ENCODE data around the gene PNKP.
A peak's percentile ranks its signal among the peaks of the same experiment; 100 is the strongest.

The PNKP gene

DNA sequence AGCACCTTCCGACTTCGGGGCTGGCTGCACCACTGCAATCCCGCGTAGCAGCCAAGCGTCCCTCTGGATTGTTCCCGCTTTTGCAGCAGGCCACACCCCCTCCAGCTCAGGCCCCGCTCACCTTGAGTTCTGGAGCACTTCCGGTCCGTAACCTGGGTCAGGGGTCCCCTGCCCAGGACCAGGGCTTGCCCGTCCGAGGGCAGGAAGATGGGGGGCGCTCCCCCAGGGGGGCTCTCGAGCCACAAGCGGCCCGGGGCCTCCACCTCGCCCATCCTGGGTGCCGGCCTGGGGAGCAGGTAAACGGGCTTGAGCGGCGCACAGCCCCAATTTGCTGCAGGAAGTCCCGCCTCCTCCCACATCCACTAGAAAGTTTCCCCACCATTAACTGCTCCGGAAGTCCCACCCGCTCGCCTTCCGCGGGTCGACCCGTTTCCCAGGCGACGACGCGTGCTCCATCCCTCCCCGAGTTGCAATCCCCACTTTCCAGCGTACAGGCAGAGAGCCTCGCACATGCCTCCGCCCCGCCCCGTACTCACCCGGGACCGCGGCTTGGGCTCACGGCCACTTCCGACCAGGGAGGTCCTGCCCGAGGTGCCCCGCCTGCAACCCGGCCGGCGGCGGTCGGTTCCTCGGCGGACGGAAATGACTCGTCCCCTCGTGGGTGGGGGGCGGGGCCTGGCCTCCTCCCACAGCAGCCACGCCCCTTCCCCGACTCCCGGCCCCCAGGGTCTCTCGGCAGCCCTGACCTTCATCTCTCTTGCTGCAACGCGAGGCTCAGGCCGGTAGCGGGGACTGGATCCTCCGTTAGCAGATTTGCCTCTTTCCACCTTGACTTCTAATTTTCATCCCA, at the start of gene PNKP:
Gene PNKP, minus strand, starts transcription at position 644 of the 850 bp plus-strand sequence. Its CDS starts 372 bp downstream, at position 272.
- peak; percentile 94 for DNase-seq (ENCODE audit: low read depth)

DNA sequence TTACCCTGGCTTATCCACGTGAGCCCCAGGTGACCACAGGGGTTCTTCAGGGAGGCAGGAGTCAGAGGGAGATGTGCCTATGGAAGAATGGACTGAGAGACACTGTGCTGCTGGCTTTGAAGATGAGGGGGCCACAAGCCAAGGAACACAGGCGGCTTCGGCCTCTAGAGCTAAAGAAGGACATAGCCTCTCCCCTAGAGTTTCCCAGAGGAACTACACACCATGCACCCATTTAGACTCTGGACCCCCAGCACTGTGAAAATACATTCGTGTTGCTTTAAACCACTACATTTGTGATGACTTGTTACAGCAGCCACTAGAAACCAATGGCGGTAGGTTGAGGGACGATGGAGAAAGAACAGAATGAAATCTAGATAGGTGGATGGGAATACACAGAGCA, 47.9 kb upstream of the PNKP start:
- DNase-seq (ENCODE audit: low read depth), result no peak

DNA sequence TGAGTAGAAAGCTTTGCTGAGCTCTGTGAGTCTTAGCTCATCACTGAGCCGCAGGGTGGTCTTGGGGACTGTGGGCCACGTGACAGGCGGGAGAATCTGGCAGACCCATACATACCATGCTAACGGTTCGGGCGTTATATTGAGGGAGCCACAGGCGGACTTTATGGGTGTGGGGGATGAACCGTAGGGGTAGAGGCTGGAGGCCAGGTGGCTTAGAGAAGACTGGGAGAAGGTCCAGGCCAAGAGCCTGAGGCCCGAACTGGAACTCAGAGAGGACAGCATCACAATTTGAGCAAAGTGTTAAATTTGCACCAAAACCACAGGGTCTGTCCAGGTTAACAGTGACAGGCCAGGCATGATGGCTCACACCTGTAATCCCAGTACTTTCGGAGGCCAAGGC, 46.3 kb upstream of the PNKP start:
- no peak for DNase-seq (ENCODE audit: low read depth)

DNA sequence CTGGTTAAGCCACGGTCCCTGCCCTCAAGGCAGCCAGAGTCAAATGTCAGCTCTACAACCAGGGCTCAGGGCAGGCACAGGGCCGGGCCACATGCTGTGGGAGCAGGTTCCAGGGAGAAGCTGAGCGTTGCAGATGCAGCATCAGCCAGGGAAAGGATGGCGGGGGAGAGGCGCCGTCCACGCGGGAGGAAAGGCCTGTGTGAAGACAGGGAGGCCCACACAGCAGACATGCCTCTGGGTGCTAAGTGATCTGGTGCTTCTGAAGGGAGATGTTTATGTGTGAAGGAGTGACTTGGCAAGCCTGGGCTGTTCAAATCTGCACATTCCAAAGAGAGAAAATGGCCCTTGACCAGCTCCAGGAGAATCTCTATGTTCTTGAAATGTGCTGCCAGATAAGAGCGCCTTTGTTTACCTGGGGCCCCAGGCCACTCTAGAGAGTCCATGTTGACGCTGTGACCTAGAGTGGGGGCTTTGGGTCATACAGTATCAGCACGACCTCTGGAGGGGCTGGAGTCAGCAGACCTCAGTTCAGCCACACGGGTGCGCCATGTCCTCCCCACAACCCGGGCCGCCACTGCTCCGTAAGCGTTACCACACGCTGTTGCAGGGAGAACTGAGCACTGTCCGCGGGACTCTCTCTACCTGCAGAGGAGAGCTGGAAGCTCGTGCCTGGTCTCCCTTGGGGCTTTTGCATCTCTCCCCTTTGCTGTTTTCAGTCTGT, 45.7 kb upstream of the PNKP start:
- no peak for DNase-seq (ENCODE audit: low read depth)

DNA sequence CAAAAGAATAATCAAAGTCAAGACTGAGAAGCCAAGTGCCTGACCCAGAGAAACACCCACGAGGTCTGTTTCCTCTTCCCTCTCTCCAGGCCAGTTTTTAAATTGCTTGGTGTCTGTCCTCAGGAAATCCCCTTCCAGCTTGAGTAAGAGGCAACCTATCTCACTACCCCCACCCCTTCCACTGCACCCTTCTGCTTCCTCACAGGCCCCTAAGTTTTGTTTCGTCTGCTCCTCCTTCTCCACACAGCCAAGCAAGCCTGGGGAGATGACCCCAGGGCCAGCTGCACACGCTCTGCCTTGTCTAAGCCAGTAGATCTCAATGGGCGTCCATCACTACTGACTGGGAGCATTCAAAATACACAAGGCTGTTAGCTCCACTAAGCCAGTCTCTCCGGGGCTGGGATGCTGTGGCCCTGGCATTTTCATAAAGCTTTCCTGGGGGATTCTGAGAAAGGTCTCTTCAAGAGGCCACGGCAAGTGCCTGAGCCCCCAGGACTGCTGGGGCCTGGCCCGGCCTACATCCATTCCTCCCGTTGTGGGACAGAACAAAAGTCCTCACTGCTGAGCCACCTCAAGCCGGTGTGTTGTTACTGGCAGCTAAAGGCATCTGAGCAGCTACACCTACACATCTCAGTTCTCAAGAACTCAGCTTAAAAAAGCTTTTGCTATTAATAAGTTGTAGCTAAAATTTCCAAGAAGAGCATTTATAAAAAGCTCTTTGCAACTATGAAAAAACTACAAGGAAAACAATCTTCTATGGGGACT, 44.2 kb upstream of the PNKP start:
- DNase-seq (ENCODE audit: low read depth), result no peak

DNA sequence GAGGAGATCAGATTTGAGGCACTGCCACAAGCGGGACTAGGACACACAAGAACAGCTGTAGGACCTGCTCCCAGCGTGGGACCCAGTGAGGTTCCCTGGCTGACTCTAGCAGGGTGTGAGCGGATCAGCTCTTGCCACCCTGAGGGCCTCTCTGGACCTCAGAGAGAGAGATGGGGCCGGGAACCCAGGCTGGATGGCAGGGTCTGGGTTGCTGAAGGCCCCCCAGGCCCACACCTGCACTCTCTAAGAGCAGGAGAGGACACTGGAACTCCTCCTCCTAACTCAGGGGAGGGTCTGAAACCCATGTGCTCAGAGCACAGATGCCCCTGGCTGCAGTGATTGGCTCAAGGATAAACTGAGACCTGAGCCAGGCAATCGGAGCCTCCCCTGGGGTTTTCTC, 42.8 kb upstream of the PNKP start:
- DNase-seq (ENCODE audit: low read depth), result no peak

DNA sequence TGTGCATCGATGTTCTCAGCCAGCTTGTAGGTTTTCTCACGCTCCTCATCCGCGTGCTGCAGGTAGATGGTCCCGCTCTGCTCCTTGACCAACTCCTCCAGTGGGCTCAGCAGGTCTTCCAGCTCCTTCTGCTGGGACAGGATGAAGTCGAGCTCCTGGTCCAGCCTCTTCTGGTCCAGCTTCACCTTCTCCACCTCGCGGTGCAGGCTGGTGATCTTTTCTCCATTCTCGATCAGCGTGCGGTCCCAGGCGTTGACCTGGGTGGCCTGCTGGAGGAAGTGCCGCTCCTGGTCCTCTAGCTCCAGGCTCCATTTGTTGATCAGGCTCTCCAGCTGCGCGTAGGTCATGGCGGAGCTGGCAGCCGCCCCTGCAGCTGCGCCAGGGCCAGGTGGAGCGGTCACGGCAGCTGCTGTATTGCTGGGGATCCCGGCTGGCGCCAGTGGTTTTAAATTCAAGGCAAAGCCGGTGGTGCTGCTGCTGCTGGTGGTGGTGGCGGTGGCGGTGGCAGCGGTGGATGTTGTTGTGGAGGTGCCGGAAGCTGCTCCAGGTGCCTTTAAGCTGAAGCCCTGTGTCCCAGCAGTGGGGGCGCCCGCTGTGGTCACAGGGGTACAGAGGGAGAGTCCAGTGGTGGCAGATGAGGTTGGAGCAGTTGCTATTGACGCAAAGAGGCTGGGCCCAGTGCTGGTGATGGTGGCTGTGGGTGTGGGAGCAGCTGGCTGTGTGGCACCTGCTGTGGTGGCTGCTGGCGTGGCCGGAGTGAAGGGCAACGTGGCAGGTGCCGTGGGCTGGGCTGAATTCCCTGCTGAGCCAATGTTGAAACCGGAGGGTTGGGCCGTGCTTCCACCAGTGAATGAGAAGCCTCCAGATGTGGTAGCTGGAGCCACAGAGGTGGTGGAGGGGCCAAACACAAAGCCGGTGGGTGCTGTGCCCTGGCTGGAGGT, 41.4 kb upstream of the PNKP start:
- no peak for DNase-seq (ENCODE audit: low read depth)

DNA sequence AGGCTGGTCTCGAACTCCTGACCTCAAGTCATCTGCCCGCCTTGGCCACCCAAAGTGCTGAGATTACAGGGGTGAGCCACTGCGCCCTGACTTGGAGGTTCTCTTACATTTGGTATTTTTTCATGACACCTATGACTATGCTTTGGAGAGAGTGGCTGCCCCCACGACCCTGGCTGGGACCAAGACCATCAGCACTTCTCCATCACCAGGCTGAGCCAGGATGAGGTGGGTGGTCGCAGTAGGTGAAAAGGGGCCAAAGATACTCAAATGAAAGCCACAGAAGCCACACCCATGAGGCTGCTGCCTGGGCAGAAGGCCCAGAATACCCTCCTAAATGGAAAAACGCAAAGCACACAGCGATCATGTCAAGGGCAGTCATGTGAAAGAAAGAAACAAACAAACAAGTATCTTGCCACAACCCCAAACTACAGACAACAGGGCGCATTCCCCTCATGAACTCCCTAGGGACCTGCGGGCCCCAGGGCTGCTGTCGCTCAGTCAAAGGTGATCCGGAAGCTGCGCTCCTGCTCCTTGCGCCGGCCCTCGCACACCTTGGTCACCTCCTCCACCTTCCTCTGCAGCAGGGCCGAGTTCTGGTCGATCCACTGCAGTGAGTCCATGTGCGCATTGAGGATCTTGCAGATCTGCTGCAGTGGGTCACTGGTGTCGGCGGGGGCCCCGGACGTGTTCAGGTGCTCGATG, 40.5 kb upstream of the PNKP start:
- DNase-seq (ENCODE audit: low read depth), result no peak

DNA sequence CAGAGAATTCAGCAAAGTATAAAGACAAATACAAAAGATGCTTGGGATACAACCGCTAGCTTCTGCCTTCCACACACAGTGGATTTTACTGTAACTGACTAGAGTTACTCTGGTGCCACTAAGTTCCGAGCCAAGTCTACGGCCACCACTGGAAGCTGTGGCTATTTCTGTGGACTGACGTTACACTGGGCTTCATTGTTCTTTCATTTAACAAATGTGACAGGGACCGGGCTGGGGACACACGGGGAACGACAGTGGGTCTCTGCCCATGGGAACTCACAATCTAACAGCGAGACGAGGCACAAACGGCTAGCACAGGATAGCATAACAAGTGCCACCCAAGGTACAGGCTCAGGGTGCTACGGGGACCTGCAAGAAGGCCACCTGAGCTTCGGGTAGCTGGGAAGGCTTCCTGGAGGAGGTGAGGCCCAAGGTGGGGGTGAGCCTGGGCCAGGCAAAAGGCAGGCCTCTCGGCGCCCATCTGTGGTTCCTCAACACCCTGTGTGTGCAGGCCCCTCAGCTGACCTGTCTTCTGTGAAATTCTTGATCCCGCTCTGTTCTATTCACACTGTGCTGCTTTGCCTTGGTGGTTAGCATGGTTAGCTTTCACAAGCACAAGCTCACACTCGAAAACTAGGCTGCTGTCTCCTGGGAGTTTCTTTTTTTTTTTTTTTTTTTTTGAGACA, 39.6 kb upstream of the PNKP start:
- no peak for DNase-seq (ENCODE audit: low read depth)

DNA sequence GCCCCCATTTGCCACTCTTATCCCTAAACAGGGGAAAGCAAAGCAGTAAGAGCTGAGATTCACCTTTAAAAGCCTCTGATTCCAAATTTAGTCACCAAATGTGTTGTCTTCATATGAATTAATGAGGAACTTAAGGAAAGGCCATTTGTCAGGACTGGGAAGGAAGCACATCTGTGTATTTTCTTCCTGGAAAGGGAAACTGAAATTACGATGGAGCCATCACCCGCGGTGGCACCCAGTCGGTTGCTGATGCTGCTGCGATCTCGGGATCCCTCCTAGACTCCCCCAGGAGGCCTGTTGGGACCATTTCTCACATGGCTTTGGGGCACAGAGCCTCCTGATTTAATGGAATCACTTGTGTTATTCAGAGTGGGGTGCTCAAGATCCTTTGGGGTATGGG, 36.8 kb upstream of the PNKP start:
- no peak for DNase-seq (ENCODE audit: low read depth)

DNA sequence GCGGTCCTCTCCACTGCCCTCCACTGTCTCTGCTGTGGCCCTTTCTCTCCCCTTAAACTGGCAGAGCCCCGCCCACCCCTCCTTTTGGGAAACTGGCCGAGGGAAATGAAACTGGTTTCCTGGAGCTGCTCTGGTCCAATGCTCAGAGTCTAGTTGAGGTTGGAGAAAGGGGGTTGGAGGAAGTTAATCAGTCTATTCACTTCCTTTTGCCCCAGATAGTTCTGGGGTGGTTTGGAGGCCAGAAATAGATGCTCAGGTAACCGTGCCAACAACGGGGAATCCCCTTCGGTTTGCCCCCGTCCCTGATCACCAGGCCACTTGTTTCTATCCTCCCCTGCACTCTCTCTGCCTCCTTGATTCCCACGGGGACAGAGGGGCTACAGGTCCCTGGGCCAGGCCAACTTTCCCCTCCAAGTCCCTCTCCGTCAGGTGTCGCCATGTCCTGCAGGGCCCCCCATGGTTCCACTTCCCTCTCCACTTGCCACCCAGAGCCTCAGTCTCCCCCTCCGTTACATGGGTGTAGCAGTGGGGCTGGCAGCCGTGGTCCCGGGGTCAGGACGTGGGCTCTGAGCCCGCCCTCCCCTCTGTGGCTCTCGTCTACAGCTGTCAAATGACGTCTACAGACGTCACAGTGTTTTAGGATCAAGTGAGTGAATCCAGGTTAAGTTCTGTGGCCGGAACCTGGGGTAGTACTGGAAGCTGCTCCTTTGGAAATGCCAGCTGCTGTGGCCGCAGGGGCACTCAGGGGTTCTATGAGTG, 29.7 kb upstream of the PNKP start, which contains the start of gene IL4I1:
Gene IL4I1, minus strand, starts transcription at position 25 of the 759 bp plus-strand sequence. CDS start 727 bp downstream, outside the sequence.
- DNase-seq (ENCODE audit: low read depth), result peak; percentile 40

DNA sequence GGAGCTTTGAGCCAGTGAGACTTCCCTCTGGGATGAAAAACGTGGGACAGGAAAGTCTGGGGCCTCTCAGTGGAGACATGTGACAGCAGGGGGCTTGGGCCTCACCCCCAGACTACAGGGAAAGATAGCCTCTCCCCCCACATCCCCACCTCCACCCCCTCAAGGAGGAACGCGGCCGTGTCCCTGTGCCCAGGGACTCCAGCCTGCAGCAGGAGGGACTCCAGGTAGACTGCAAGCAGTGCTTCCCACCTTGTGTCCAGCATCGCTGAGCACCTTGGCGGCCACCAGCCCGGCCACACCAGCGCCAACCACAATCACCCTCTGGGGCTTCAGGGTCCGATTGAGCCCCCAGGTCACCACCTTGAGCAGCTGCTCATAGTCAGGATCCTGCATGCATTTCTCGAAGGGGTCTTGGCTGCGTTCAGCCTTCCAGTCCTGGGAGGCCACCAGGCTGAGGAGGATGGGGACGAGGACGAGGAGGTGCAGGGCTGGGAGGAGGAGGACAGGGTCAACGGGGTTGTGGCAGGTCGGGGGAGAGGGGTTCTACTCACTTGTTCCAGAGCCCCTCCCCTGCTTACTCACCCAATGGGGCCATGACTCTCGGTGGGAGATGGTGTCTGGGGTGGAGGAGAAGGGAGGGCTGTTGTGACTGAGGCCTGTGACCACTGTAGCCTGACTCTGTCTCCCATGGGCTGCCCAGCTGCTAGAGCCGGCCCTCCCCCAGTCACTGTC, 28.4 kb upstream of the PNKP start:
- no peak for DNase-seq (ENCODE audit: low read depth)

DNA sequence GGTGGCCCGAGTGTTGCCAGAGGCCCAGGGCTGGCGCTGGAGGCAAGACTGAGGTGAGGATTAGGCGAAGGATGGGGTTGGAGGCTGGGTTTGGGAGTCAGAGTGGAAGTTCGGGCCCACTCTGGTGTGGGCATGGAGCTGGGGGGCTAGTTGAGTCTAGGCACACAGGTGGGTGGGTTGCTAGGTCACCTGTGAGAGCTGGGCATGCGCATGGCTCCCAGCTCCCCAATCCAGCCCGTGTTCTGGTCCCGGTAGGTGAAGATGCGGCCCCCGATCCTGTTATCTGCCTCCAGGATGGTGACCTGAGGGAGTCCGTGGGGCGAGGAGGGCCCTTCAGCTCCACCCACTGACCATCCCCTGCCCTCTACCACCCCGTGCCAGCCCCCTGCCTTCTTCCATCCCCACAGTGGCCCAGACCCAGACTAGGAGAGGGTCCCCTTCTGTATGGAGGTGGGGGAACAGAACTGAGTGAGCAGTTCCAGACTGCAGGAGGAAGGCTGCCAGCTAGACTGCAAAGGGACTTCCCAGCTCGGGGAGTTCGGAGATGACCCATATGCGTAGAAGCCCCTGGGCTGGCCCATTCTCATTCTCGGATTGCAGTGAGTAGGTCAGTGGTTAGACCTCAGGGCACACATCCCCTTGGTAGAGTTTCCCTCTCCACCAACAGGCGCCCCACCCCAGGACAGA, 27.6 kb upstream of the PNKP start:
- no peak for DNase-seq (ENCODE audit: low read depth)

DNA sequence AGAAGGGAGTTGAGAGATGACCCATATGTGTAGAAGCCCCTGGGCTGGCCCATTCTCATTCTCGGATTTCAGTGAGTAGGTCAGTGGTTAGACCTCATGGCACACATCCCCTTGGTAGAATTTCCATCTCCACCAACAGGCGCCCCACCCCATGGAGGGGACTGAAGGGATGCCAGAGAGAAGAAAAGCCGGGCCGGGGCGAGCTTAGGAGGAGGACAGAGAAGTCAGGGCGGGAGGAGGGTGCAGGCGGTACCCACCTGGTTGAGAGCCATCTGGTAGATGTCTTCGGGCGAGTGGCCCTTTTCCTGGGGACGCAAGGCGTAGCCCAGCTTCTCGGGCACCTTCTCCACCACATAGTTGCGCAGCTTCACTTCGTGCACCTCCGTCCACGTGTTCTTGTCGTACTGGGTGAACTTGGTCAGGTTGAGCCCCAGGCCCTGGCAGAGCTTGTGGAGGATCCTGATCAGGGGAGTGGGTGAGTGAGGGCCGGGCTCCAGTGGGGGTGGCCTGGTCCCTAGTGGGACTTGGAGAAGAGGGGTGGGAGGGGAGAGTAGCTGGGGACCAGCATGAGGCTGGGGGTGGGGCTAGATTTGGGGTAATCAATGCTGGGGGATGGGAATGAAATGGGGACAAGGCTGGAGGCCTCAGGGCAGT, 26.8 kb upstream of the PNKP start:
- DNase-seq (ENCODE audit: low read depth), result no peak

DNA sequence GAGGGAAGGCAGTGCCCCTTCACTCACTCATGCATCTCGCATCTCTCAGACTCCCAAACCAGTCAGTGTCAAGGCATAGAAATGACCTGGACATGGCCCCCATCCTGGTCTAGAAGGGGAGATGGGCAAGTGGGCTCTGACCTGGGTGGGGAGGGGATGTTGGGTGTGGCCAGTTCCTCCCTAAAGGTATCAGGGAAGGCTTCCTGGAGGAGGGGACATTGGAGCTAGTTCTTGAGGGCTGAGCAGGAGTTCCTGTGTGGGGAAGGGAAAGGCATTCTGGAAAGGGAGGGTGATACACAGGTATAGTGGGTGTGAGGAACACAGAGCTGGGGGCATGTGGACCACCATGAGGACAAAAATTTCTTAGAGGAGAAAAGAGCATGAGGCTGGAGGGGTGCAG, 25.3 kb upstream of the PNKP start:
- no peak for DNase-seq (ENCODE audit: low read depth)

DNA sequence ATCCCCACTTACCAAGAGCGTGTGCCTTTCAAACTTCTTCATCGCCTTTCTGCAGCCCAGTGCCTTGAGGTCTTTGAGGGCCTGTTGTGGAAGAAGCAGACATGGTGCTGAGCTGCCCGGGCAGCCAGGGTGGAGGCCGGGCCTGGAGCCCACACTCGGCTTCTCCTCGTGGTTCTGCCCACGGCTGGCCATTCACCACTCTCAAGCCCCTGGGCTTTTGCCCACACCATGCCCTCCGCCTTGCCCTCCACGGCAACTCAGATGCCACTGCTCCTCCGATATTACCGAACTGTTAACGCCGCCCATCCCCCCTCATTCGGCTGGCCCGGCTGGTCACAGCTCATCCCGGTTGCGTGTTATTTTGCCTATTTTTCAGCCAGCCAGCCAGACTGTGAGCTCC, 24.0 kb upstream of the PNKP start:
- DNase-seq (ENCODE audit: low read depth), result no peak
